Measurements from ENCODE around the gene OR4D9.
A peak's percentile ranks its signal among the peaks of the same experiment; 100 is the strongest.

The OR4D9 gene

DNA sequence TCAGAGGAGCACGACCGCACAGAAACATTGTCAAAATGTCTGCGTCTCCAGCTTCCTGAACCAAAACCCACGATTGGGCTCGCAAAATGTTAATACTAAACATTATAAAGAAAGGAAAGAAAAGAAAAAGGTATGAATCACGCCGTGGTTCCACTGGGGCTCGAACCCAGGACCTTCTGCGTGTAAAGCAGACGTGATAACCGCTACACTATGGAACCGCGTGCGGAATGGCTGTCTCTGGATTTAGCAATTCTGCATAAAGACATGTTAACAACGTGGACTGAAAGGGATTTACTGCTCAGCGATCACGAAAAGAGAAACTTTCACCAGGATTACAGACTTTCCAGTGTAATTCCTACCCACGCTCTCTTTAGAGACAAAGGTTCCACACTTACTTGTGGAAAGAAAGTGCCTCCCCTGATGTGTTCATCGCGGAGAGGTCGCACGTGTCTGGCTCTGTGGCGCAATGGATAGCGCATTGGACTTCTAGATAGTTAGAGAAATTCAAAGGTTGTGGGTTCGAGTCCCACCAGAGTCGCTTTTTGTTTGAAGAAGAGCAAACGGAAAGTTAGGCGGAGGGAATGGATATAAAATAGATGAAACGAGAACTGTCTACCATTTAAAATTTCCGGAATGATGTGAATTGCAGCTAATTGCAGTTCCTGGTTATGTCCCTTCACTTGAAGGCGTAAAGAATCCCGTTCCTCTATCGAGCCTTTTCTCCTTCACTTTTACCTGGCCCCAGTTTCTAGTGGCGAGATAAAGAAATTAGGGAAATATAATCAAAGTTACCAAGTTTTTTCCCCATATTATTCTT is 39.7 kb downstream of the OR4D9 start:
- peak; percentile 76 for DNase-seq (ENCODE audit: low read depth)

DNA sequence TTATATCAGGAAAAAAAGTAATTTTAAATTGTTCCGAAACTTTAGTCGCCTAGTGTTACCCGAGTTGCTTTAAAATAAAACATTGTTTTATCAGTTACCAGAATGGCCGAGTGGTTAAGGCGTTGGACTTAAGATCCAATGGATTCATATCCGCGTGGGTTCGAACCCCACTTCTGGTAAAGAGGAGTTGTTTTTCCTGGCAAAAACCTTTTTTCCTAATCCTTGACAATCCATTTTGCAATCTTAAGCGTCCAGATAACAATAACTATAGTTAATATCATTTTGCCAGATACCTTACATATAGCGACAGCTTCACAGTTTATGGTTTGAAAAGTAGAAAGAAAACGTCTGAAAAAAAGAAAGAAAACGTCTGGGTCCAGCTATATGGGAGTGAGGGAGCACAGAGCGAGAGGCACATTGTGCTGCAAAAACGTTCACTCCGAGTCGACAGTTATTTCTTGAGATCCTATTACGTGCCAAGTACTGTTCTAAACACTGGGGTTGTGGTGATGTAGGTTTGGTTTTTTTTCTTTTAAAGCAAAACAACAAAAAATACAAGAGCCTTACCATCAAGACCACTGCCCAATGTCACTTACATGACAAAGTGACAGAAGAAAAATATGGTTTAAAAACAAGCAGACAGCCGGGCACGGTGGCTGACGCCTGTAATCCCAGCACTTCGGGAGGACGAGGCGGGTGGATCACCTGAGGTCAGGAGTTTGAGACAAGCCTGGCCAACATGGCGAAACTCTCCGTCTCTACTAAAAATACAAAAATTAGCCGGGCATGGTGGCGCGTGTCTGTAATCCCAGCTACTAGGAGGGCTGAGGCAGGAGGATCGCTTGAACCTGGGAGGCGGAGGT is 40.6 kb downstream of the OR4D9 start:
- DNase-seq (ENCODE audit: low read depth) = peak; percentile 59

DNA sequence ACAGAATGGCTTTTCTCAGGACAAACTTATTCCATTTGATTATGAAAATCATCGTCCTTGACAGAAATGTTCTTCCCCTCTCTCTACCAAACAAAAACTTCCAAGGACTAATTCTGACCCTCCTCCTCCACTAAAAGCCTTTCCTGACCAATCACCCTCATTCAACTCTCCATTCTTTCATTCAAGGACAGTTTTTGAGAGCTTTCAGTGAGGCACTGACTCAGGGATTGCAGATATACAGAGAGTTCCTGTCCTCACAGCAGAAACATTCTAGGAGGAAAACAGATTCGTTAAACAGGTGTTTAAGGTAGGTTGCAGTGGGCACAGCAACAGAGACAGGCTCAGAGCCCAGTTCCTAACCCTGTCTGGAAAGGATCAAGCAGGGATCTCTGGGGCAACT is 41.5 kb downstream of the OR4D9 start:
- DNase-seq (ENCODE audit: low read depth) = no peak

DNA sequence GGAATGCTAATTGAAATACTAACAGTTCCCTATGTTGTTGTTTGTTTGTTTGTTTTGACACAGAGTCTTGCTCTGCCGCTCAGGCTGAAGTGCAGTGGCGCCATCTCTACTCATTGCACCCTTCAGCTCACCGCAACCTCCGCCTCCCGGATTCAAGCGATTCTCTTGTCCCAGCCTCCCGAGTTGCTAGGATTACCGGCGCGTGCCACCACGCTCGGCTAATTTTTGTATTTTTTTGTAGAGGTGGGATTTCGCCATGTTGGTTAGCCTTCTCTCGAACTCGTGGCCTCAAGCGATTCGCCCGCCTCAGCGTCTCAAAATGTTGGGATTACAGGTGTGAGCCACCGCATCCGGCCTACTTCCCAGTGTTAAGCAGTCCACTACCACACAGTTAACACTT is 42.0 kb downstream of the OR4D9 start:
- DNase-seq (ENCODE audit: low read depth) = no peak

DNA sequence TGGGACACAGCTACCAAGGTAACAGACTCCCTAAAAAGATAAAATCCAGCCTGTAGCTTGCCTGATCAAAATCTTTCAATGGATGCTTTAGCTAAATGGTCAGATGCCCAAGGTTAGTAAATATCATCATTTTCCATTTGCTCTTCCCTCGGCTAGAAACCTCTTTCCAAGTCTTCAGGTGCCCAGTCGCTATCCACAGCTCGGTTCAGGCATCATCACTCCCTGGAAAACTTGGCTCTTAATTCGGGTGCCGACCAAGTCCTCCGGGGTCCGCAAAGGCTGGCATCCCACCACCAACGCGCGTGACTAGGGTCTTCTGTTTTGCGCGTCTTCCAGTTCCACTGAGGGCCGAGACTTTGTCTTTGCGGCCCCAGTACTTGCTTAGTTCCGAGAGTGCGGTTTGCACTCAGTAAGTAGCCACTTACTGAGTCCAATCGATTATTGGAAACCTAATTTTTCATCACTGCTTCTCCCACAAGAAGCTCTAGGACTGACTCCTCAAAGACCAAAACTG is 44.3 kb downstream of the OR4D9 start:
- no peak for DNase-seq (ENCODE audit: low read depth)

DNA sequence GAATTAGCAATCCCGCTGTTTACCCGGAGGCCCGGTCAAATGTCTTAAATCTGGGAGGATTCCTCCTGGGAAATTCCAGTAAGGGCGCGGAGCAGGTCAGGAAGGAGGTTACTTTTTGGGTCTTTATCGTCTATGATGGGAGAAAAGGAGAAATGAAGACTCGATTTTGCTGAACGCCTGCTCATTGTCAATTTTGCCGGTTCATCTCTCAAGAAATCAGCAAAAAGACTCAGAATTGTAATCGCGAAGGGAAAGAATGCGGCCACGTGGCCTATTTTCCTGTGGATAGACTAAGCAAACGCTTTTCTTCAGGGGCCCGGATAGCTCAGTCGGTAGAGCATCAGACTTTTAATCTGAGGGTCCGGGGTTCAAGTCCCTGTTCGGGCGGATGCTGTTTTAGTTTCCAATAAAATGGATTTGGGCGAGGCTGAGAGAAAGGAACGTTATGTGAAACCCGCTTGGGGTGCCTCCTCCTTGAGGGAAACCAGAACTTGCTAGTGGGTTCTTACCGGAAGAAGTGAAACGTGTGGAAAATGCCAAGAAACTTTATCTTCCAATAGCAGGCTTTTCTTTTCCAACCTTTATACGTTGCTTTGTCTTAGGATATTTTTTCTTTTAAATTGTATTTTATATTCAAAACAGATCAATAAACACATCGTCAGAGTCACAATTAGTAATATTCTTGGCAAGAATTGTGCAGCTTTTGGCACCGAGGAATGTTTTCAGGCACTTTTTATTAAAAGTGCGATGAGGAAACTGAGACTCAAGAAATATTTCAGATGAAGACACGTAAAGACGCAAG is 45.0 kb downstream of the OR4D9 start:
- DNase-seq (ENCODE audit: low read depth) = peak; percentile 49

DNA sequence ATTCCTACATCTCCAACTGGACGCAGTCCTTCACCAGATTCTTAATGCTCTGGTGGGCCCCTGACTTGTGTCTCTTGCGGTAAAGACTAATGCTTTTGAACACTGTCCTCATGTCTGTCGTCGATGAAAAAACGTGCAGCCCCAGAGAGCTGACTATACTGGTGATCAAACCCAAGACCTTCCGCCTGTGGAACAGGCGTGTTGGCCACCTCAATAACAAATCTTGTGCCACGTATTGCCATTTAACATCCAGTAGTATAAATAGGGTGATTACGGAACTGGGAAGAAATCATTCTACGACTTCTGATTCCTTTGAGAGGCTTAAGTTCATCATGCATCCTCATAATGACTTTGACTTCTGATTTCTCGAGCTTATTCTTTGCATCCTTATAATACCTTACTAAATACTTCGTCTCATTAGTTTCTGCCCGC is 45.6 kb downstream of the OR4D9 start:
- no peak for DNase-seq (ENCODE audit: low read depth)

DNA sequence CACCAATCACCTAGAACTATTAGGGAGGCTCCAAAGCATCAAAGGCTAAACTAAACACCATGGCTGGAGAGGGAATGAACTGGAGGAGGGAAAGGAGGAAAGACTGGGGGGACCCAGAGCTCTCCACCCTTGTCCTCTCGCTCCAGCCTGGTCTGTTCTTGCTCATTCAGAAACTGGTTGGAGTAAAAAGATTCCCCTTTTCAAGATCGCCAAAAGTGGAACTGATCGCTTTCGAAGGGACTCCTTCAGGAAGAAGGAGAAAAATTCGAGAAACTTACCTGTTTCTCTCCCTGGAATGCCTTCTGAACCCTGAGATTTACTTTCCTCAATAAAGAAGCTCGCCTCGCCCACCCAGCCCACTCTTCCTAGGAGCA is 46.9 kb downstream of the OR4D9 start:
- DNase-seq (ENCODE audit: low read depth) = no peak

DNA sequence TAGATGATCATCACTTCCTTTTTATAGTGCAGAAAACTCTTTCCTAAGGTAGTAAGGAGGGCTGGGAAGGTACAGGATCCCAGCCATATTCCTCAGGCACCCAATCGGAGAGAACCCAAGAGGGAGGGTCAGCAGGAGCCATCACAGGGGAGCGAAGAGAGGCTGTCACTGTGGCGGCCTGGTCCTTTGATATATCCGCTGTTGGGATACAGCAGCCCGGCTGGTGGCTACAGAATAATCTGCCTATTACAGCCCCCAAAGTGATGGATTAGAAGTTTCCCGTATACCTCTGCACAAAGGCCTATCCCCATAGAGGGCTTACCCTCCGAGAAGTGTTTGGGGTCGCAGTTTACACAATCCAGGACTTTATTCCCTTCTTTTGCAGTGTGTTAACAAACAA is 48.5 kb downstream of the OR4D9 start:
- DNase-seq (ENCODE audit: low read depth) = no peak

DNA sequence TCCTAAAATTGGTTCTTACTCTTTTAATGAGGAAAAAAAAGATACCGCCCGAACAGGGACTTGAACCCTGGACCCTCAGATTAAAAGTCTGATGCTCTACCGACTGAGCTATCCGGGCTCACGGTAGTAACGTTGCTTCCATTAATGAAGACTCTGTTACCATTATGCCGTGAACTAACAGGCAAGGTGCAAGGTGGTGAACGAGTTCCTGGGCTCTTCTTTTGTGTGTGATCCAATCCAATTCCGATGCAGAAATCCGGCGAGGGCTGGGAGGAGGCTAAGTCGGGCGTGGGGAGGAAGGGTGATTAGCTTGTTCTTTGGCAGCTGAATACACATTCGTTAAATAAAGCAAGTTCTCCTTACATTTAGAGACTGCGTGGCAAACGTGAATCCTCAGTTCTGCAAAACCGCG is 49.0 kb downstream of the OR4D9 start:
- peak; percentile 17 for DNase-seq (ENCODE audit: low read depth)

DNA sequence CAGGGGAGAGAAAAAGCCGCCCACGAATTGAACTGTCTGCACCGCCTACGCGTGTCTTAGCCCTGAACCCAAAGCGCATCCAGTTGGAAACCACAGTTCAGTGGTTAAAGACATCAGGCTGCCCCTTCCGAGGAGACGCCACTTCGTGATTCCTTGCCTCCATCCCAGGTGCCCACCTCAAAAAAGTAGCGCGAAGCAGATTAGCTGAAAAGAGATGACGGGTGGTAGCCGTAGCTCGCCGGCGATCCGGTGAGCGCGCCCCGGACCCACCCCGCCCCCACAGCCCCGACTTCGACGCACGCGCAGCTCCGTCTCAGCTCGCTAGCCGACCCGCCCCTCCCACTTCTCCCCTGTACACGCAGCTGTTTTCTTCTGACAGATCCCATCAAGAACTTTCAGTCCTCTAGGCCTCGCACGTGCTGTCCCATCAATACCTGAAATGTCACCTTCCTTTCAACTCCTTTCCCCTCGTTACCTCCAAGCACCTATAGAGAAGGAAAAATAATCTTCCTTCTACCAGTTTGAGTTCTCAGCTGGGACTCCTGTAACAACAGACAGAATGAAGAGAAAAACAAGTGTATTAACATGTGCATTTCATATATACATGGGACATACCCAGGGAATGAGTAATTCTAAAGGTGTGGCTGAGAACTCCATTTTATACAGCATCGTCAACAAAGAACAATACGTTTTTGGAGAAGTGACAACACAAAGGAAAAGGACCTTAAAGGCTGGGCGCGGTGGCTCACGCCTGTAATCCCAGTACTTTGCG is 49.5 kb downstream of the OR4D9 start:
- DNase-seq (ENCODE audit: low read depth) = peak; percentile 49

DNA sequence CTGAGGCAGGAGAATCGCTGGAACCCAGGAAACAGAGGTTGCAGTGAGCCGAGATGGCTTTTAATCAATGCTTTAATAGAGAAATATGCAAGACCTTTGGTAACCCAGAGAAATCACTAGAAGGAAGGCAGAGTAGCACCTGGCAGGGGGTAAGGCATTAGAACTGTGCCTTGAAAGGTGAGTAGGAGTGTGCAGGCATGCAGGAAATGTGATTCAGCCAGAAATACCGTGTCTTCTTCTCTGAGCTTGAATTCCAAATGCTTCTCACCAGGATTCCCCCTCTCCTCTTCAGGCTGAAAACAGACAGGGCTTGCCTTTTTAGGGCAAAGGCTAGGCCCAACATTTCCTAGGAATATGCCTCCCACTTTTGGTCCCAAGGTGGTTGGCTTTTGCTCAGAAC is 51.0 kb downstream of the OR4D9 start:
- no peak for DNase-seq (ENCODE audit: low read depth)
